Stimulated activated CD8-positive, alpha-beta memory T cell treated with anti-CD3 and anti-CD28 coated beads, Interleukin-12 subunit alpha, Interleukin-12 subunit beta, amount 100 ng/mL, for 1 hour (primary cell): Measurements from ENCODE around the gene GIT2.

Source experiments
- DNase-seq: peaks from one replicate; pipeline ENCODE4 v3.0.0-alpha.2; 2020; ENCODE audit warnings: low read depth

The GIT2 gene

DNA sequence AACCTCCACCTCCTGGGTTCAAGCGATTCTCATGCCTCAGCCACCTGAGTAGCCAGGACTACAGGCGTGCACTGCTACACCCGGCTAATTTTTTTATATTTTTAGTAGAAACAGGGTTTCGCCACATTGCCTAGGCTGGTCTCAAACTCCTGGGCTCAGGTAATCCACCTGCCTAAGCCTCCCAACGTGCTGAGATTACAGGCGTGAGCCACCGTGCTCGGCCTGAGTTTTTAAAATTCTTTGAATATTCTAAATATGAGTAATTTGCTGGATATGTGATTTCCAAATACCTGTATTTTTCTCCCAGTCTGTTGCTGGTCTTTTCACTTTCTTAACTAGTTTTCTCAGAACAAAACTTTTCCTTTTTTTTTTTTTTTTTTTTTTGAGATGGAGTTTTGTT lies 27.4 kb downstream of the GIT2 start:
- DNase-seq: no peak

DNA sequence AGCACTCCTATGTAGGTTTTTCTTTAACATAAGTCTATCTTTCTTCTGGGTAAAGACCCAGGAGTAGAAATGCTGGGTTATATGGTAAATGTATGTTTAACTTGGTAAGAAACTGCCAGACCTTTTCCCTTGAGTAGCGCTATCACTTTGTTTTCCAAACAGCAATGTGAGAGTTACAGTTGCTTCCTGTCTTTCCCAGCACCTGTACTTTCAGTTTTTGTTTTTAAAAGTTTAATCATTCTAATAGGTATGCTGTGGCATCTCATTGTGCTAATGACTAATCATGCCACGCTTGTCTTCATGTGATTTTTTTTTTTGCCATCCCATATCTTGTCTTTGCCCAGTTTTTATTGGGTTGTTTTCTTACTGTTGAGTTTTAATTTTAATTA lies 28.1 kb downstream of the GIT2 start:
- DNase-seq: no peak

DNA sequence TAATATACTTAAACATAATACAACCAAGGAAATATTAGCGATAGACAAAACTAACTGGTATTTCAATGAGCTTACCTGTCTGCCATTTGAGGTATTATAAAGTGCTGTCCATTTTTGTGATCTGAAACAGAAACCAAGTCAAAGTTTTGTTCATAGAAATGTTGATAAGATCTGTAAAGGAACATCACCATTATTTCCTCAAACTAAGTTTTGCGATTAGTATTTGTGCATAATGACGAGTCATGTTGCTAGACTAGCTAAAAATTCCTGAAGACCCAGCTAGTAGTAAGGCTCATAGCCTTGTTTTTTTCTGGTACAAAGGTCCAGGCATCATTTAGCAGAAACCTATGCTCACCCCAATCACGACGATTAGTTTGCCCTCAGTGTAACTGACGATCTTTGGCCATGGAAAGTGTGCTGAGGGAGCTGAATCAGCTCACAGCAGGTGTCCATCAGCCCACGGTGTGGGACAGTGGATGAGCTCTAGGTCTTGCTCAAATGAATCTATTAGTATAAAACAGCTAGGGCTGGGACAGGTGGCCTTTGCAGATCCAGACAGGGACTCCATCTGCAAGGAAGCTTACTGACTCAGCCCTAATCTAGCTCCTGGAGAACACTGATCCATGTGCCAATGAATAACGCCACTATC lies 28.7 kb downstream of the GIT2 start:
- DNase-seq: no peak

DNA sequence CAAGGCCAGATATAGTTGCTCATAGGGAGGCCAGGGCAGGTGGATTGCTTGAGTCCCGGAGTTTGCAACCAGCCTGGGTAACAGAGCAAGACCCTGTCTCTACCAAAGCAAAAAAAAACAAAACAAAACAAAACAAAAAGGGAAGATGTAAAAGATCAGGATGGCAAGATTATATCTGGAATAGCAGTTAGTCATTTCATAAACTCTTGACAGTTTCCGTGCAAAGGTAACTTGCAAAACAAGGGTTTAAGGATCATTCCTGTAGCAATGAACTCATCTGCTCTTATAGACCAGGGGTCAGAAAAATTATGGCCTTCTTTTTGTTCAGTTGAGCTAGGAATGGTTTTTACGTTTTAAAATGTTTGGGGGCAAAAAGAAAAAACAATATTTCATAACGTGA lies 29.6 kb downstream of the GIT2 start:
- no peak for DNase-seq

DNA sequence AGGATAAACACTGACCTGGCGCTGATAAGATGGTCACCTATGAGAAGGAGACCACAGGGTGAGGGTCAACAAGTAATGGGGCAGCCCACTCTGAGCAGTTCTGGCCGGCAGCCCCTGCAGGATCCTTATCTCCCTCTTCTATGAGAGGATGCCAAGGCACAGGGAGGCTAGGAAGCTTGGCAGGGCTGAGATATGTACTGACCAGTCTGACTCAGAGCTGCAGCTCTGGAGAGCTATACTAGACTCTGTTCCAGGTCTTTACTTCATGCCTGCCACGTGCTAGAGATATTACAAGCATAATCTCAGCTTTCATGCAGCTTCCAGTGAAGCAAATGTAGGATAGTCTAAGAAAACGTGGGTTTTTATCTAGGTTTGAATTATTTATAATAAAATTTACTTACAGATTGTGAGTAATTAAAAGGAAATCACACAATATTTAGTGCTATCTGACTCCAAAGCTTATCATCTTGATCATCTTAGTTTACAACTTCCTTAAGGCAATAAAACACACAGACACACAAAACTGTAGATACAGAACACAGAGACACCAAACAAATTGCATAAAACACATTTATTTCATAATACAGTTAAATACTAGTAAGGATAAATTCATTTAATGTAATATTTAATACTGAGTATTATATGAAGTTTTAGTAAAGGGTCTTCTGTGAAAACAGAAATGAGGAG lies 32.3 kb downstream of the GIT2 start:
- DNase-seq: no peak

DNA sequence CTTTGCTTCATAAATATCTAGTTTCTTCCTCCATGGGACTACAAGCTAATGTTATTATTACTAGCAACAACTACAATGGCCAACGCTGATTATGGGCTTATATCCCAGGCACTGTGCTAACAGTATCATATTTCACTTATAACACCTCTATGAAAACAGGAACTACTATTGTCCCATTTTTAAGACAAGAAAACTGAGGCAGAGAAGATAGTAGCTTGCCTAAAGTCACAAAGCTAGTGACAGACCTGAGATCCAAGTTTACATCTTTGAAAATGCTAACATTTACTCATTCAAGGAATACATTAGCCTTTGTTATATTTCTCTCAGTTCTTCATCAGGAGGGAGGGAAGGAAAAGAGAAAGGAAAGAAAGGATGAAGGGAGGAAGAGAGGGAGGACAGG lies 32.8 kb downstream of the GIT2 start:
- no peak for DNase-seq

DNA sequence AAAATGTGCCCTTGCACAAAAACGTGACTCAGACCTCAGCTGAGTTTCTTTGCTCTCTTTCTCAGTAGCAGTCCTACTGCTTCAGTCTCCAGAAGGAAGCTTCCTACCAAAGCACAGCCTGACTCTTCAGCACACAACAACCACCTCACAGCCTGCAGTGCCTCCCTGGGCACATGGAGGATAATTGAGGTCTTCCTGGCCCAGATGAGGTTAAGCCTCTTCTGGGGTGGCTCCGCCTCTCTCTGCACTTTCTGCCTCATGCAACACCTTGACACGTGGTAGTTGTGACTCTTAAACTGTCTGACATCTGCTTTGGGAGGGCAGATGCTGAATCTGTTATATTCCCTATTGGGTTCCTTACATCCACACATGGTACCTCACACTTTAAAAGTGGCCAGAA lies 33.8 kb downstream of the GIT2 start:
- DNase-seq: no peak

DNA sequence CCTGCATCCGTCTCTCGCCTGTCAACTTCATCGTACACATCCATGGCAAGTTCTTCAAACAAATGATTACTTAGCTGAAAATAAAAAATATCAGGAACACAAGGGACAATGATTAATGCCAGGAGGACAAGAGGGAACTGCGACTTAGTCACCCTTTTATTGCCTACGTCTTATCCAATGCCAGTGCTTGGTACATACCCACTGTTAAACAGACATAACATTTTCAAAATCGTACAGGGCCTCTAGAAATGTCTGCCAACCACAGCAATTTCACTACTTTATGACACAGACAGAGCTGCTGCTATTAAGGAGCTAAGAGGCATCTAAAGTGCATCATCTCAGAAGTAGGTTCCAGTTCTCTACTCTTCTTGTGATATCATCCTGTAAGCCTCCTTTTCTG lies 34.6 kb downstream of the GIT2 start:
- DNase-seq: no peak

DNA sequence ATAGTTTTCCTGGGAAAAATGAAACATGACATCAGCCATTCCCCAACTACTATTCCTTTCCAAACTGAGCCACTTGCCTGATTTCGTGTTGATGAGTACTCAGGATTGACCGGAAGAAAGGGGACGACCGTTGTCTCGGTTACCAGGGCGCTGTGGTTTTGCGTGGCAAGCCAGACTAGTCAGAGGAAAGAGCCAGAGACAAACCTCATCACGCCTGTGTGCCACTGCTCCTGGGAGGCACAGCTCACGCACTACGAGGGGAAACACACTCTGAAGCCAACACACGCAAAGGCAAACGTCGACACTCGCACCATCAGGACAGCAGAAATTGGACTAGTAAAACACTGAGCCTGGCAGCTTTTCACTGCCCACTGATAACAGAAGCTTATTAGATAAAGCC lies 35.0 kb downstream of the GIT2 start:
- DNase-seq: no peak

DNA sequence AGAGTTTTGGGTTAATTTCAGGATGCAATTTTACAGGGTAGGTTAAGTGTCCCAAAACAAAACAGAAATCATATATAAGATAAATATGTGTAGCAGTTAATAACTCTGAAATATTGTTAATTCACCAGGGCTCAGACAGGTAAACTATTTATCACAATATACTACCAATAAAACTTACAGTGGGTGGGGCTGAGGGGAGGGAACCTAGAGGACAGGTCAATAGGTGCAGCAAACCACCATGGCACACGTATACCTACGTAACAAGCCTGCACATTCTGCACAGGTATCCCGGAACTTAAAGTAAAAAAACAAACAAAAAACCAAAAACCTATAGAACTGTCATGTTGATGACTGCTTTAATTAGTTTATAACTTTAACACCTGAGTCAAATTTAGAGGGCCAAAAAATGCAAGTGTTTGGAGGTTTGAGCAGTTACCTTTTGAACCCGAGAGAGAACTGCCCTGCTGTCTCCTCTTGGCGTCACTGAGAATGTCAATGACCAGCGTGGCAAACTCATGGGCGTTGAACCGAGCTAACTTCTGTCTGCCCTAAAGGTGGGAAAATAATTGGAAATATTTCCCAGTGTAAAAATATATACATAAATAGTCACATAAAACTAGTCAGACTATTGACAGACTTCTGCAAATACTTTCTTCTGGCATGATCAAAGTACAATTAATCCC lies 36.6 kb downstream of the GIT2 start:
- no peak for DNase-seq

DNA sequence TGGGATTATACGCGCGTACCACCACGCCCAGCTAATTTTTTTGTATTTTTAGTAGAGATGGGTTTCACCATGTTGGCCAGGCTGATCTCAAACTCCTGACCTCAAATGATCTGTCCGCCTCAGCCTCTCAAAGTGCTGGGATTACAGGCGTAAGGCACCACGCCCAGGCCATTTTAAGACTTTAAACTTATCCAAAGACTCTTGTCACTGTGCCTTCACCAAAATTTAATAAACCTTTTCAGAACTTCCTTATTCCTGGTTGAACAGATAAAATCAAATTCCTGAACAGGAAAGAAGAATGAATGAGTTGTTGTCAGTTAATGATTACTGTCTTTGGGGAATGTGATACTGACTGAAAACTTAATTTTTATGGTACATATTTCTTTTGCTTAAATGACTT lies 37.8 kb downstream of the GIT2 start:
- DNase-seq: no peak

DNA sequence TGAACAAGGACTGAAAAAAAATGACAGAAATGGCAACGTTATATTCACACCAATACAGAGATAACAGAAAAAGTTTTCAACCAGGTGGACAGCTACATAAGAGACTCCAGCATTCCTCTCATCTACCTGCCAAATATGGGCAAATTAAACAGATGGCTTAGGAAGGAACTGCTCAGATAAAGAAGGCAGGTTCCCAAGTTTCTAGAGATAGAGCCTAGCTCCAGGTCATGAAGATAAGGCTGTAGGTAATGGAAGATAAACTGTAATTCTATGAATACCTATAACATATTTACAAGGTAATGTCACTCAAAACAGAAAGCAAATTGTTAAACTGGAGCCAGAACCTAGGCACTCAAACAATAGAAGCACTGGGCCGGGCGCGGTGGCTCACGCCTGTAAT lies 42.5 kb downstream of the GIT2 start:
- DNase-seq: no peak

DNA sequence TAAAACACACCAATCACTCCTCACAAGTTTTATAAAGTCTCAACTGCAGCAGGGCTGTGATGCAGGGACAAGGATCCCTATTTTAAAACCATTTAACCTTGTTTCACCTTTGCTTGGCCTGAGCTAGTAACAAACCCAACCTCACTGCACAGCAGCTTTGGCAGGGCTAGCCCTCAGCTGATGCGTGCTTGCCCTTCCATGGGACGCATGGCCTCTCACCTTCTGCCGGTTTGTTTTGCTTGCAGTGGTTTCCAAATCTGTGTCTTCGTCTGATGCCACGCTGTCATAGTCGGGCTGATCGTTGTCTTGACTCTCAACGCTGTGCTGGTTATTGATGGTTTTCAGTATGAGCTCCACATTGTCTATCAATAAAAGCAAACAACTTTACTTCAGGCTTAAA lies 43.3 kb downstream of the GIT2 start:
- no peak for DNase-seq

DNA sequence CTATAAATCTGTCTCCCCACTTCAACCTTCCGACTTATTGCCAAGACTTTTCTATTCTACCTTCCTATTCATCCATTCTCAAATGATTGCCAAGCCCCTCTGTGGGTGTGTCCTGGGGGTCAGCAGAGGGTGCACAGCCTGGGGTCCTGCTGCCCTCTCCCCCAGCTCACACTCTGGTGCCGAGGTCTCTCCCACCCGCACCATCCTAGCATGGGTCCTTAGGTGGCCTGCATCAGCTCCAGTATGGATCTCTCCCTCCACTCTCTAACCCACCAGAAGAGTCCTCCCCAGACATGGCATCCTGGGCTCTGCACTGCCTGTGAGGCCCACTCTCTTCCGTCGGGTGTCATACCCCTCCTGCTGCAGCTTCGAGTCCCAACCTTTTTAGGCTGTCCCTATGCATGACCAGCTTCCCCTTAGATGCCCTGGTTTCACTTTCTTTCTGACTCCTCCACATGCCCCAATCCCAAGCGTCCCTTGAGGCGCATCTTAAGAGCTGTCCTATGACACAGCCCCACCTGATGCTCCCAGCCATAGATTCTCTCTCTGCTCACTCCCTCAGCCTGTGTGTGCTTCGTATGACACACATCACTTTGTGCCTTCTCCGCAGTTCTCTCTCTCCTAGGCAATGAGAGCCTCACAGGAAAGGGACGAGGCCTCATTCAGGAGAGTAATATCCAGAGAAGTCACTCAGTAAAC lies 43.9 kb downstream of the GIT2 start:
- DNase-seq: no peak

DNA sequence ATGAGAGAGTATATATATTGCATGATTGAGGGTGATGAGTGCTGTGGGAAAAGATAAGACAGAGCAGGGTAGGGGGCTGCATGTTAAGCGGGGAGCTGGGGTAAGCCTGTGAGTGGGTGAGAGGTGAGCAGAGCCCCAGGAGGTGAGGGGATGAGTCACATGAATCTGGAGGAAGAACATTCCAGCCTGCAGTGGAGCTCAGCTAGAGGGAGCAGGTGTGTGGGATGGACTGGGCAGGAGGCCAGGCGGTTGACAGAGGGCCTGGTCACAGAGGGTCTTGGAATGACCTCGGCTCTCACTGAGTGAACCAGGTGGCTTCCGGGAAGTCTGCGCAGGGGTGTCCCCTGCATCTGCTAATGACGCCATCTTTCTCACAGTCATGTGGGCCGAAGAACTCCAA lies 44.4 kb downstream of the GIT2 start:
- no peak for DNase-seq

DNA sequence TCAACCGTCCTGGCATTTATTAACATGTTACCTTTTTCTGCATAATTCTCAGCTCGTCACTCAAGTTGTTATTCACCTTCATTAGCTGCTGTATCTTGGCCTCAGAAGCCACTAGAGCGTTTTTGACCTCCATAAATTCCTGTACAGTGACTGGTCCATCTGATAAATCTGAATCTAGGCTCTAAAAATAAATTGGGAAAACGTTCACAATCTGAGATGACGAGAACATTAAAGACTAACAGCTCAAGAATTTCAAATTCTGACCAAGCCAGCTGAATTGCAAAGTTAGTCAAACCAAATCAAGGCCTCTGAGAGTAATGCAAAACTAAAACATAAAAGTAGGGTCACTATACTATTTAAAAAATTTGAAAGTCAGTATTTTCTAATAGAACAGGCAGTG lies 45.0 kb downstream of the GIT2 start:
- no peak for DNase-seq

DNA sequence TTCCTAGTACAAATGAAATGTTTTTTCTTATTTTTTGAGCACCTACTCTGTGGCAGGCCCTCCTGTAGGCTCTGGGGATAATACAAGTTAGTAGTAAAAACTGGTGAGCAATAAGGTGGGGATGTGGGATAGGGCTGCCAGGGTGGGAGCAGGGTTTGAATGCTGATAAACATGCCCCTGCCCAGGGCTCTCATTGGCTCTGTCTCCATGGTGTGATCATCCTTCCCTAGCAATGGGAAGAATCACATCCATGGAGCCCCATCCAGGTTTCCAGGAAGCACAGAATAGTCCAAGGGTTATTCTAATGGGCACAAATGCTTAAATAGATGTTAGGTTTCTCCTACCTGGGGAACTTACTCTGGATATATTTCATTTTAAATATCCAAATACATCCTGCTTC lies 45.5 kb downstream of the GIT2 start:
- DNase-seq: no peak

DNA sequence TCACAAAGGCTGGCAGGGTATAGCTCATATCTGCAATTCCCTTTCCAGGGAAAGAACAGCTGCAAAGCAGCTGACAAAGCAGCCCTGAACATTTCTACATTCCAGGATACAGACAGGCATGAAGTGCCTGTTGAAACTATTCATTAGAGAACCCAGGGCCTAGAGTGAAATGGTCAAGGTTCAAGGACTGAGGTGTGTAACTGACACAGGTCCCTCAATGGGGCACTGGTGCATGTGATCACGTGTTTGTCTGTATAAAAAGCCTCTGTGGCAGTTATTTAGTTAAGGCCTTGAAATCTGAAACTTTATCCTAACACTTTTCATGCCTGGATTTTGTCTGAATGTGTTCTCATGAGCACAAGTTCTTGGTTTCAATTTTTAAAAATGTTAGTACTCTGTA lies 47.1 kb downstream of the GIT2 start:
- no peak for DNase-seq

DNA sequence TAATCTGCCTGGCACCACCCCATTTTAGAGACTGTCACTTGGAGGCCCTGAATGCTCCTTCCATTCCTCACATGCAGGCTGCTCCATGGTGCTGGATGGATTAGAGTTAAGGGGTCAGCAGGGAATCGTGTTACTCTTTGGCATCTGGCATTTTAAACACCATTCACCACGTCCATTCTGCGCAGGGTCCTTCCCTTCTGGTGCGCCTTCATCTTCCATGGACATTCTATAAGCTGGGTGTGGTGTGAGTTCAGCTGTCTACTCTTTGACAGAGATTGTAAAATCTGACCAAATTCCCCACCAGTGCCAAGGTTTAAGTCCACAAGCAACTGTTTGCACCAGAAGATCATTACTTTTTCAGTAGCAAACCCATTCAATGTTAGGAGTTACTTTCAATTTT lies 47.8 kb downstream of the GIT2 start:
- DNase-seq: no peak

DNA sequence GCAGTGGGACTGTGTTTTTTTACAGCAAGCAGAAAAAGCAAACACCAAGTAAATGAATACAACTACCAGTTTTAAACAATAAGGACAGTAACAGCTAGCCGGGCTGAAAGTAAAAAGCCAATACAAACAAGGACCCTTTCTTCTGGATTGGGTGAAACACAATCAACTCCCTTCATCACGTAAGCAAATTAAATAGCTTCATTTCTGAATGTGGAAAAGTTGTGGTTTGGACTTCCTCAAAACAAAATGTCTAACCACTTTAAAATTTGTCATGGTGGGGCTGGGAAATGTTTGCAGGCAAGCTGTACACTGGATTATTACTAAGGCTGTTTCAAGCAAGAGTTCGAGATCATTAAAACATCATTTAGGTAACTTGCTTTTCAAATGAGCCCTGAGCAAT lies 48.6 kb downstream of the GIT2 start:
- DNase-seq: no peak

DNA sequence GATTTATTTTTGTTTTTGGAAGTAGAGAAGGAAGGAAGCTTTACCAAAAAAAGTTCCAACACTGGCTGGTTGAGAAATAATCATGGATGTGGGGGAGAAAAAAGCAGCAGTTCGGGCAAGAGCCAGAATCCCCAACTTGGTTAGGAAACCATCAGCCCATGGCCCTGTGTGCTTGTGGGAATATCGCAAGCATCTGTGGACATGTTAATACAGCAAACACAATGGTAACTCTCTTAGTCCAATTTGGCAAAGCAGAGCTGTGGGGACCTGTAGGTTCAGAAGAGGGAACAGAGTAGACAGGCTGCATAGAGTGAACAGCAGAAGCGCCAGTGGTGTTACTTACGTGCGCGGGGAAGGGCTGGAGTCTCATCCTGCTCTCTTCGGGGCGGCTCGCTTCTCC lies 49.3 kb downstream of the GIT2 start:
- no peak for DNase-seq

DNA sequence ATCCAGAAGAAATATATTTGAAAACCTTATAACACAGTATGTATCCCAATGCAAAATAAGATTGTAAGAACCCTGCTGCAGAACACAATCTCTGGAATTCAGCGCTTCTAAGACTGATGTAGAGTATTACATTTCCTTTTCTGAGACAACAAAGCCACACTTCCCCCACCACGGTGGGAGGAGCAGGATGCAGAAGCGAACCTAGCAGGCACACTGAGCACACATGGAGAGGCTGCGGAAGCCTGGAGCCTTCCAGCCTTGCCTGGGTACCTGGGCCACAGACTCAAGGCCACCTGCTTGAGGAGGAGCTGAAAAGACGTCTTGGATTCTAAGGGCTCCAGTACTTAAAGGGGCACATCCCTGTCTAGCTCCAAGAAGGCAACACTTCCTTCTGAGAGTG lies 49.7 kb downstream of the GIT2 start:
- DNase-seq: no peak
